ENCODE measurements around the gene NEMP1.

NEMP1 gene

GRCh38 chr12:57107456-57108155 is 29.0 kb upstream of the NEMP1 start:
- DNase-seq, result no peak

DNA sequence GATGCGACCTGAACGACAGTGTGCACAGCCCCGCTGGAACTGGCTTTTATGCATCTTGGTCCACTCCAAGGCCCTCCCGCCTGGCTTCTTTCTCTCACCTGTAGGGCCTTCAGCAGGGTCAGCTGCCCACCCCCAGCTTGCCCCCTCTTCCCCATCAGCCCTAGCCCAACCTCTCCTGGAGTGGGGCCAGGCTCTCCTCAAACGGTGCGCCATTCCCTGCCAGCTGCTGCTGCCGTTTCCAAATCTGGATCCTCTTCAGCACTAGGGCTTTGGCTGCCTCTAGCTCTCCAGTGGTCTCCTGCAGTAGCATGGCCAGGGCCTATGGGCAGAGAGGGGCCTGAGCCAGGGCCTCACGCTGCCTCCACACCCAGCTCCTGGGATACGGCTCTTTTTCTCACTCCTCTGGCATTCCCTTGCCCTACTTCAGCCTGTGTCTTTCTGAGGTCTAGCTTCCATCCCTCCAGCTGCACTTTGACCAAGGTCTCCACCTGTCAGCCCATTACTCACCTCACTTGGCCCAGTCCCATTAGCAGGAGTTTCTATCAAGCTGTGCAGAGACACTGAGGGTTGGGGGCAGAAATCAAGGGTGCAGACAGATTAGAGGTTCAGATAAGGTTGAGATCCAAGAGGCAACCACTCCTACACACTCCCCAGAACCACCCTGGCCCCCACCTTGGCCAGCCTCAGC is 27.6 kb upstream of the NEMP1 start:
- no peak for DNase-seq

GRCh38 chr12:57105011-57105753 is 26.6 kb upstream of the NEMP1 start:
- DNase-seq, result no peak

DNA sequence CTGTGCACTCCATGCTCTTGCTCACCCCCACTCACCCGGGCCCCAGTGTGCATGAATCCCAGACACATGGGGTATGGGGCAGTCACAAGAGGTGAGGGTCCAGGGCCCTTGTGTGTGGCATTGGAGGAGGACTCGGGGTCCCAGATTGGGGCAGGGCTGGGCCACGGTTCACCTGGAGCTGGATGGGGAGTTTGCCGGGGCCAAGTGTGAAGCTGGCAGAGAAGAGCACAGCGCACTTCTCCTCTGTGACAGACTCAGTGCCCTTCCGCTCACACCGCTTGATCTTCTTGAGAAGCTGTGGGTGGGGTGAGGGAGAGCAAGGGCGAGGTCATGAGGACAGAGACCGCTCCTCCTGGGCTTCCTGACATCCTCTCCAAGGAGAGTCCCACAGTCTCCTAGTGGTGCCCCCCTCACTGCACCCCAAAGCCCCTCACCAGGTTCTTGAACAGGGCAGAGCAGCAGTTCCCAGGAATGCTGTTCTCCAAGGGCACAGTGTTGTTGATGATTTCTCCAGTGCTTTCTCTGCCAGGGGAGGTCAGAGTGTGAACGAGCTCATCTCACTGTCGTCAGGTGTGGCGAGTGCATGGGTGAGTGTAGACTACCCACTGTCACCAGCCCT is 25.8 kb upstream of the NEMP1 start:
- DNase-seq, result no peak

GRCh38 chr12:57103856-57104255 is 25.3 kb upstream of the NEMP1 start:
- no peak for DNase-seq

- DNase-seq, result no peak
These were observed 23.5 kb upstream of the NEMP1 start for GRCh38 chr12:57101892-57102695.

GRCh38 chr12:57099766-57100165 is 21.2 kb upstream of the NEMP1 start:
- DNase-seq, result no peak

DNA sequence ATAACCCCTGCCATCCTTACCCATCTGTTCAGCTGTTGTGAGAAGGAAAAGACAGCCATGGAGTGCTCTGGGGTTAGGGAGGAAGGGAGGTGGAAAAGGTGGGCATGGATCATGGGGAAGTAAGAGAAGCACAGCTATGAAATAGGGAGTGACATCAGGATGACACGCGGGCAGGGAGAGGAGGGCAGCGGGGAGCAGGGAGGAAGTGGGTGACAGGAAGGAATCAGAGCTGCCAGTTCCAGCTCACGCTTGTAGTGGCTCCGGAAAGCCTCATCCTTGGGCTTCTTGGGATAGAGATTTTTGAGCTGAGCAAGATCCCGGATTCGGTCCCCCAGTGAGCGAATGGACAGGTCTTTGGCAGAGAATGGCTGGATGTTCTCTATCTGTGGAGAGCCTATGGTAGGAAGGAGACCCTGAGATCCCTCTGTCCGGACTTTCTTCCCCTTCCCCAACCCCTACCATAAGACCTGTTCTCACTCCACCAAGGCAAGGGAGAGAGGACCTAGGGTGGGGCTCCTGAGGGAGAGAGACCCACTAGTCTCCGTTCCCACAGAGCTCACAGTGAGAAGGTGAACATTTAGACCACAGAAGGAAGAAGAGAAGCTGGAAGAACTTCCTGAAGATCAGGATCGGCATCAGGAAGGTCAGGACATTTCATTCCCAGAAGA is 20.6 kb upstream of the NEMP1 start:
- DNase-seq, result no peak

DNA sequence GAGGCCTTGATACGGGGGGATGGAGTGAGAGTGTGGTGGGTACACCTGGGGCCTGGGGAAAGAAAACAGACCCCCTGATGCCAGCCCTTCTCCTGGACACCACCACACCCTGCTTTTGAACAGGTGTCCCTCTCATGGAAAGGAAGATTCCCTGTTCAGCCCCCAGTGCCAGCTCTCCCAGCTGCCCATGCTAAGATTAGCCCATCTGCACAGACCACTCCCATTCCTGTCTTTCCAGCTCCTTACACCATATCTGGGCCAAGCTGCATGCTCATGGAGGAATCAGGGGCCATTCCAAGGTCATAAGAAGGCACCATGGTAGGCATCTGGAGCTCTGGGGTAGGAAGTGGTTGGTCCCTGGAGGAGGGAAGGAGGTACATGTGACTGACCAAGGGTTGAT is 20.0 kb upstream of the NEMP1 start:
- DNase-seq, result no peak

GRCh38 chr12:57097554-57097835 is 18.9 kb upstream of the NEMP1 start:
- no peak for DNase-seq

DNA sequence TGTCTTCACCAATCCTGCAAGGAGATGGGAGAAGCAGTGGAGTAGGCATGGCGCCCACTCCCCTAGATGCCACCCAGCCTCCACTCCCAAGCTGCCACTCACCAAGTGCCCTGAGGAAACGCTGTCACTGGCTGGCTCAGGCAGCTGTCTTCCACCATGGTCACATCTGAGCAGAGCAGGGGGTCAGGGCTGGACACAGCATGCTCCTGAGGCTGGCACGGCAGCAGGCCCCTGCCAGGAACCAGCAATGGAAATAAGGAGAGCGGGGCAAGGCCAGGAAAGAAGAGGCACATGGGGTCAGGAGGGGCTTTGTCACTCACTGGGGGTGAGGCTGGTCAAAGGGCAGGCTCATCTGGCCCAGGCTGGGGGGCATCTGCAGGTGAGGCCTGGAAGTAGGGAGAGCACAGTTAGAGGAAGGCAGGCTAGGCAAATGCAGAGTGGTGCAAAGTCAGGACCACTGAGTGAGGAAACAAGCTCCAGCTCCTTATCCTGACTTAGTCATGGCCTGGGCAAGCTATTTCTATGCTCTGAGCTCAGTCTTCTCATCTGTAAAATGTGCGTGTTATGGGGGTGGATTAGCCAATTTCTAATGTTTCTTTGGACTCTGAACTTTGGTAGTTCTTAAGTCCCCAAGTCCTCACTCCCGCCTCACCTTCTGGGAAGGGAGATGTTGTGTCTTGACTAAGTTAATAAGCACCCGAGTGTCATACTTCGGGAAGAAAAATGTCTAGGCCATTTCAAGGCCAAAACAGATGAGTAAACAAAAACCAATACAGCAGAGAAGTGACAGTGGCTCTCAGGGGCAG is 18.4 kb upstream of the NEMP1 start:
- DNase-seq, result no peak

DNA sequence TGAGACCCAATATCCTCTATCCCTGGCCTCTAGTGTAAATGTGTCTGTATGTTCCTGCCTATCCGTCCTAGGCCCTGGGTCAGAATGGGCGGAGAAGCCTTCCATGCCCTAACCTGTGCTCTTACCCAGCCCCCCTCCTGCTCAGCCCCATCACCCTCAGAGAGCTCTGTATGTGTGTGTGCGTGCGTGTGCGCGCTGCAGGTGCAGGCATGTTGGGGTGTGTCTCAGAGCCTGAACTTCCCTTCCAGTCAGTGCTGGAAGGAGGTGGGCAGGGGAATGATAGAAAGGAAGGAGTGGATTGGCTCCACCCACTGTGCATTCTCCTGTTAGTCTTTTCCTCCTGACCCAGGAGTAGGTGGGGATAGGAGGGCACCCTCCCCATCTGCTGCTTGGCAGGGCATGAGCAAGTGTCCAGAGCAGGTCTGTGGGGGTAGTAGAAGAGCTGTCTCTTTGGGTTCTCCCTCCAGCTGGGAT is 17.5 kb upstream of the NEMP1 start:
- no peak for DNase-seq

- no peak for DNase-seq
These were observed 16.8 kb upstream of the NEMP1 start for GRCh38 chr12:57095440-57095839.

DNA sequence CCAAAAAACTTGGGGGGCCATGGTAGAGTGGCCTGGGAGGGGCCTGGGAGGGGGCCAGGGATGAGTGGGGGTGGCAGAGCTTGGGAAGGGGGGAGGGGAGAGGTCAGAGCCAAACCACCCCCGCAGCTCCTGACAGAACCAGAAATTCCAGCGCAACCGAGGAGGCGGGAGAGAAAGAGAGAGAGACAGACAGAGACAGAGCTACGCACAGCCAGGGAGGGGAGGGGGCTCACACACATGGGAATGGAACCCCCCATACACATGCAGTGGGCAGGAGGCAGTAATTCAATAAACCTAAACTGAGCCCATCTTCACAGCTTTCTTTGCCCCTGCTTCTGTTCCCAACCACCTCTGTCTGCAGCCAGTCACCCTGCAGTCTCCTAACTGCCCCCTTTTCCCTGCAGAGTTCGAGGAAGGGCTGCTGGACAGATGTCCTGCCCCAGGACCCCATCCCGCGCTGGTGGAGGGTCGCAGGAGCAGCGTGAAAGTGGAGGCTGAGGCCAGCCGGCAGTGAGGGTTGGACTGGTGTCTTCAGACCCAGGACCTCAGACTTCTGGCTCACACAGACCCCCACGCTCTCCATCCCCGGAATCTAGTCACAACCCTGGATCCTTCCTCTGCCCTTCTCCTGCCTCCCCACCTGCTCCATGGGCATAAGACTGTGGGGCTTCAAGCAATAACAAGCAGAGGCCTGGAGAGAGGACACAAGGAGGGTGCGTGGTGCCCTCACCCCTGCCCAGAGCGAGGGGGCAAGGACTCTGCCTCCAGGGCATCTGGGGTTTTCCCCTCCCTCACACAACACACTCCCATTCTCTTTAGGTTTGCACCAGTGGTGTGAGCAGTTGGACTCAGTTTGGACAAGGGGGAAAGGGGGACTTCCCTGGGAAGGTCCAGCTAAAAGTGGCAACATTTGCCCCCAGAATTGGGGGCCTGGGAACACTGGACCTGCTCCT is 15.9 kb upstream of the NEMP1 start:
- DNase-seq, result no peak

DNA sequence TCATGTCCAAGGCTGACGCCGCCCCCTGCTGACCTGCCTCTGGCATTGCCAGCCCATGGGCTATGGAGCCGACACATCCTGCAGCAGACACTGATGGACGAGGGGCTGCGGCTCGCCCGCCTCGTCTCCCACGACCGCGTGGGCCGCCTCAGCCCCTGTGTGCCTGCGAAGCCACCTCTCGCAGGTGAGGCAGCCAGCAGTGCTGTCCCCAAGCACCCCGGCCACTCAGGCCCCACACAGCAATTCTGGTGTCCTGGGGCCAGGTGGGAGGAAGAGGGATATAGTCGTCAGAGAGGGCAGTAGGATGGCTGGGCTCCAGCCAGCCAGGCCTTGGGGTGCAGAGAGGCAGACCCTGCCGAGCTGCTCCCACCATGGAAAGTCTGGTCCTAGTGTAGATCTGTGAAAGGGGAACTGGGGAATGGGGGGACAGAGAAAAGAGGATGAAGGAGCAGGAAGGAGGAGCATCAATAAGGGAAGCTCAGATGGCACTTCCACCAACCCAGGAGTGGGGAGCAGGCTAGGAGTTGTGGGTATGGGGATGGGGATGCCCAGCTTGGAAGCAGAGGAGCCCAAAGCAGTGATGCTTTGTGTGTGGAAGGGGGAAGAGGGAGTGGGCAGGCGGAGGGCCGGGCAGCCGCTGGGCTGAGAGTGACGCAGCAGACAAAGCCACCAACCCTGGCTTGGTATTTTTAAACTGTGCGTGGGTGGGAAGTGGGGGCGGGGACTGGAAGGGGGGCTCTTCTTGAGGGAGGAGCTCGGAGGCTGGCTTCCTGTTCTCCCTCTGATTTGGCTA is 15.0 kb upstream of the NEMP1 start:
- DNase-seq, result peak; percentile 86

DNA sequence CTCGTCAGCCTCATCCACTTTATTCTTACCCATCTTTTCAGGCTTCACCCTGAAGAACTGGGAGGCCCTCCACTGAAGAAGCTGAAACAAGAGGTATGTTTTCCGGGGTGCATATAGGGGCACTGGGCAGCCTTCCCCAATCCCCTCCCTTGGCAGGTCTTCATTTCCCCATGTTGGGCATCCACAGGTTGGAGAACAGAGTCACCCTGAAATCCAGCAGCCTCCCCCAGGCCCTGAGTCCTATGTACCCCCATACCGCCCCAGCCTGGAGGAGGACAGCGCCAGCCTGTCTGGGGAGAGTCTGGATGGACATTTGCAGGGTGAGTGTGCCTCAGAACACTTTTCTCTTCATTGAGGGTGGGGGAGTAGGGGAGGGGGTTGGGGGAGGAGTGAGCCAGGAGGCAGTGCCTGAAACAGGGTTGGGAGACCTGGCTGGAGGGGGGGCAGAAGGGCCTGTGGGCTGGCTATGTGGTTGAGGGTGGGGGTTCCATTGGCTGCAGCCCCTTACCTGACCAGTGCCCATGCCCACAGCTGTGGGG is 14.4 kb upstream of the NEMP1 start:
- DNase-seq, result no peak

GRCh38 chr12:57092529-57092862 is 13.9 kb upstream of the NEMP1 start:
- no peak for DNase-seq

GRCh38 chr12:57091638-57092528 is 13.3 kb upstream of the NEMP1 start:
- no peak for DNase-seq

Data from activated effector memory CD4-positive, alpha-beta T cell treated with anti-CD3 and anti-CD28 coated beads, Interleukin-2, amount 50 U/mL, for 16 hours (primary cell).